Measurements from ENCODE around the gene NPAS3. TPM values are rescaled to one million over a fixed set of nuclear protein-coding genes. Genes with fewer than 3 reads are reported as not detected.

Gene NPAS3
- total and polyA plus RNA-seq, 2 of the 13 experiments (the other 11 are each of a cell fraction or from before 2014, with no cell fraction given): not detected

DNA sequence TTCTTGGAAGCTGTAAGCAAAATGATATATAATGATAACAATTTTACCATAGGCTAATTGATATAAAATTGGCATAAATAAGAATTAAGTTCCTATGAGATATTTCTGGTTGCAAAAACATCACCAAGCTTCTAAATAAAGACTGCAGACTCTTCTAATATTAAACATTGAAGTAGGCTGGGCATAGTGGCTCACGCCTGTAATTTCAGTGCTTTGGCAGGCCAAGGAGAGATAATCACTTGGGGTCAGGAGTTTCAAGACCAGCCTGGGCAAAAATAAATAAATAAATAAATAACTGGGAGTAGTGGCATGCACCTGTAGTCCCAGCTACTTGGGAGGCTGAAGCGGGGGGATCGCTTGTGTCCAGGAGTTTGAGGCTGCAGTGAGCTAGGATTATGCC, 71.8 kb downstream of the NPAS3 start:
- in situ Hi-C loops (cut with HindIII; ENCODE audit: extremely low pct_ligation_motif_present, low pct_unique_long_range_greater_than_20kb): no loop called here
- H3K27ac ChIP-seq (ENCODE audit: extremely low read length, insufficient read depth, low read length): no peak overlapping the region
- FAIRE-seq (no peak), ATAC-seq (no peak), DNase-seq (ENCODE audit: low spot score) (no peak)
- H3K9ac ChIP-seq (ENCODE audit: insufficient read depth, low read depth, low read length): no peak overlapping the region
- TF ChIP-seq ZNF570 (CRISPR knock-in tag; IDR thresholded peaks at IDR 0.05; ENCODE audit: borderline replicate concordance) (no peak), ZMYM3 (CRISPR knock-in tag; IDR thresholded peaks at IDR 0.05) (no peak), DMAP1 (CRISPR knock-in tag; IDR thresholded peaks at IDR 0.05) (no peak)
- no peaks in the 10 kb centered on the region for H3K36me3 ChIP-seq (replicated peaks in 1 of 2; ENCODE audit: control insufficient read depth in 1 of 2, insufficient read depth in 2 of 2, low read length in 2 of 2)
- ChIA-PET POLR2A (no interaction called here), CTCF (ENCODE audit: low intra/inter-chr PET ratio, low total read pairs) (no interaction called here)
- BruUV-seq (replicated peaks): no TSS peak
- intact Hi-C loops (cut with micrococcal nuclease; ENCODE audit: unreplicated experiment): no loop called here
- no peak overlapping the region for H2AFZ ChIP-seq (ENCODE audit: low read length)
- no peaks in the 10 kb centered on the region for H3K27me3 ChIP-seq (ENCODE audit: control insufficient read depth in 1 of 2, insufficient read depth in 2 of 2, low read length in 2 of 2)
- H3K4me3 ChIP-seq (replicated peaks in 1 of 3; ENCODE audit: insufficient read depth in 1 of 3, low read depth in 2 of 3, low read length in 3 of 3): no peak overlapping the region
- H3K4me1 ChIP-seq (ENCODE audit: insufficient read depth, low read length): no peaks in the 10 kb centered on the region
- 38% methylated on average over 3 of the region's 3 CpGs for WGBS (ENCODE audit: low lambda C conversion rate)
- no peaks in the 10 kb centered on the region for H4K20me1 ChIP-seq (ENCODE audit: insufficient read depth, low read length)
- H3K79me2 ChIP-seq (ENCODE audit: insufficient read depth, low read length): no peaks in the 10 kb centered on the region
- H3K4me2 ChIP-seq (ENCODE audit: low read depth, low read length): no peak overlapping the region
- H3K9me3 ChIP-seq (ENCODE audit: low read length): 0 out of 2 replicates have a peak, but pooled peaks cover 3% of the 10 kb centered on the region

DNA sequence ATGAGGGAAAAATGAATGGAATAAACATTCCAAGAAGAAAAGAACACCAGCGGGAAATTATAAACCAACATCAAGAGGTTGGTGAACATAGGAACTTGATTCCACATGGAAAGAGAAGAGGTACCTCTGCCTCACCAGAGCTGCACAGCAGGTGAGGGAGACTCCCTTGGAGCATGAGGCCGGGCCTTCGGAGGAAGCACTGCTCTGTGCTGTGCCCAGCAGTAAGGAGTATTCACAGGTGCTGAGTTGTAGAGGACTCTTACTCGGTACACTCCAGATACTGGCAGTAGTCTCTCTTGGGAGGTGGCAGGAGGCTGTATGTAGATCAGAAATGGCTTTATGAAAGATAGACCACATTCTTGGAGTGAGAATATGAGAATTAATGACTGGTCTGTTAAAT, 76.0 kb downstream of the NPAS3 start:
- TF ChIP-seq, protein P1, sequence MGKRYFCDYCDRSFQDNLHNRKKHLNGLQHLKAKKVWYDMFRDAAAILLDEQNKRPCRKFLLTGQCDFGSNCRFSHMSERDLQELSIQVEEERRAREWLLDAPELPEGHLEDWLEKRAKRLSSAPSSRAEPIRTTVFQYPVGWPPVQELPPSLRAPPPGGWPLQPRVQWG (CRISPR knock-in tag; IDR thresholded peaks at IDR 0.05; ENCODE audit: borderline replicate concordance, low read depth): no peak
- POLR2A ChIA-PET: no interaction called here
- ATAC-seq (peak; percentile 53; the same call in 2 of the 3 replicates), DNase-seq (ENCODE audit: low spot score) (no peak), FAIRE-seq (no peak)
- WGBS (ENCODE audit: low lambda C conversion rate): 0% methylated on average over 4 of the region's 4 CpGs
- Histone ChIP-seq H3K4me1 (ENCODE audit: insufficient read depth, low read length) (no peaks in the 10 kb centered on the region), H3K79me2 (ENCODE audit: insufficient read depth, low read length) (no peaks in the 10 kb centered on the region), H3K27ac (ENCODE audit: extremely low read length, insufficient read depth, low read length) (no peak overlapping the region), H4K20me1 (ENCODE audit: insufficient read depth, low read length) (no peaks in the 10 kb centered on the region), H3K4me2 (ENCODE audit: low read depth, low read length) (no peak overlapping the region), H3K9ac (ENCODE audit: insufficient read depth, low read depth, low read length) (no peak overlapping the region), H3K4me3 (replicated peaks in 1 of 3; ENCODE audit: insufficient read depth in 1 of 3, low read depth in 2 of 3, low read length in 3 of 3) (no peak overlapping the region), H3K9me3 (ENCODE audit: low read length) (no peaks in the 10 kb centered on the region), H3K36me3 (replicated peaks in 1 of 2; ENCODE audit: control insufficient read depth in 1 of 2, insufficient read depth in 2 of 2, low read length in 2 of 2) (no peaks in the 10 kb centered on the region), H3K27me3 (ENCODE audit: control insufficient read depth in 1 of 2, insufficient read depth in 2 of 2, low read length in 2 of 2) (no peaks in the 10 kb centered on the region), H2AFZ (ENCODE audit: low read length) (no peak overlapping the region)
- no TSS peak for BruUV-seq (replicated peaks)
- intact Hi-C loops (cut with micrococcal nuclease; ENCODE audit: unreplicated experiment) (no loop called here), in situ Hi-C loops (cut with HindIII; ENCODE audit: extremely low pct_ligation_motif_present, low pct_unique_long_range_greater_than_20kb) (no loop called here)
- CTCF ChIA-PET (ENCODE audit: low intra/inter-chr PET ratio, low total read pairs): no interaction called here

Measured in HepG2 (cell line).